Measurements from ENCODE around the gene PTPRD. TPM values are rescaled to one million over a fixed set of nuclear protein-coding genes. Genes with fewer than 3 reads are reported as not detected.

The PTPRD gene
- total RNA-seq, 2 donors from 2014 or later = 97.4 to 101 TPM

- Mint-ChIP-seq H3K27ac (no peak overlapping the region), H3K36me3 (ENCODE audit: low read depth) (no peaks in the 10 kb centered on the region), H3K4me3 (no peak overlapping the region), H3K9me3 (no peaks in the 10 kb centered on the region), H3K4me1 (peaks cover 6% of the 10 kb centered on the region), H3K27me3 (ENCODE audit: insufficient read depth) (no peaks in the 10 kb centered on the region)
- H3K9ac ChIP-seq (ENCODE audit: extremely low read depth, low read length, poor library complexity, severe bottlenecking) = no peak overlapping the region
- no peak overlapping the region for H3K4me3 ChIP-seq (ENCODE audit: low read length)
- peaks cover 2% of the 10 kb centered on the region for H3K4me1 ChIP-seq (ENCODE audit: control insufficient read depth, insufficient read depth, low read length)
- H3K27ac ChIP-seq (ENCODE audit: low read depth, low read length) = peak overlapping the region; percentile 47
- H3K36me3 ChIP-seq (ENCODE audit: control insufficient read depth, insufficient read depth, low read length) = peaks cover 4% of the 10 kb centered on the region
- no peaks in the 10 kb centered on the region for H3K27me3 ChIP-seq (ENCODE audit: control insufficient read depth, insufficient read depth, low read length, poor library complexity, severe bottlenecking)
- TF ChIP-seq, protein P1, sequence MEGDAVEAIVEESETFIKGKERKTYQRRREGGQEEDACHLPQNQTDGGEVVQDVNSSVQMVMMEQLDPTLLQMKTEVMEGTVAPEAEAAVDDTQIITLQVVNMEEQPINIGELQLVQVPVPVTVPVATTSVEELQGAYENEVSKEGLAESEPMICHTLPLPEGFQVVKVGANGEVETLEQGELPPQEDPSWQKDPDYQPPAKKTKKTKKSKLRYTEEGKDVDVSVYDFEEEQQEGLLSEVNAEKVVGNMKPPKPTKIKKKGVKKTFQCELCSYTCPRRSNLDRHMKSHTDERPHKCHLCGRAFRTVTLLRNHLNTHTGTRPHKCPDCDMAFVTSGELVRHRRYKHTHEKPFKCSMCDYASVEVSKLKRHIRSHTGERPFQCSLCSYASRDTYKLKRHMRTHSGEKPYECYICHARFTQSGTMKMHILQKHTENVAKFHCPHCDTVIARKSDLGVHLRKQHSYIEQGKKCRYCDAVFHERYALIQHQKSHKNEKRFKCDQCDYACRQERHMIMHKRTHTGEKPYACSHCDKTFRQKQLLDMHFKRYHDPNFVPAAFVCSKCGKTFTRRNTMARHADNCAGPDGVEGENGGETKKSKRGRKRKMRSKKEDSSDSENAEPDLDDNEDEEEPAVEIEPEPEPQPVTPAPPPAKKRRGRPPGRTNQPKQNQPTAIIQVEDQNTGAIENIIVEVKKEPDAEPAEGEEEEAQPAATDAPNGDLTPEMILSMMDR (conservative IDR thresholded peaks at IDR 0.05) = no peak
- DNase-seq = no peak
- no peaks in the 10 kb centered on the region for H3K9me3 ChIP-seq (ENCODE audit: control insufficient read depth, low read length)
These were observed 1813.2 kb downstream of the PTPRD start for GRCh38 chr9:8799615-8800014.

DNA sequence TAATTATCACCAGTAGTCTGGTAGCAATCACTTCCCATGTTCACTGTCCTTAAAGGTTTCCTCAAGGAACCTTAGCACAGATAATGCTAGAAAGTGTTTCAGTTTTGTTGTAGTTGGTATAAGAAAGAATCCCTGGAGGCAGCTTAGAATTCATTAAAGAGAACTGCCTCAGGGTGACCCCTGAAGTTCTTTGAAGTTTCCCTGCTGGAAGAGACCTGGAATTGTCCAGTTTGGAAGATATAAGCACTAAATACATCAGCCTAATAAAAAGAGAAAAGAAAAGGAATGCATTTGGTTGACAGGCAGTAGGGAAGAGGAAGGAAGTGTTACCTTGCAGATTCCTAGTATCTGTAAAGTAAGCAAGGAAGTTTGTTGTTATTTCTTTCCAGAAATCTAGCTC lies 1813.6 kb downstream of the PTPRD start:
- no peaks in the 10 kb centered on the region for H3K27me3 Mint-ChIP-seq (ENCODE audit: insufficient read depth)

GRCh38 chr9:8784838-8785237 lies 1828.0 kb downstream of the PTPRD start:
- H3K9ac ChIP-seq (ENCODE audit: extremely low read depth, low read length, poor library complexity, severe bottlenecking) = no peak overlapping the region
- WGBS, 2 experiments (ENCODE audit: insufficient coverage in 1 of 2, insufficient read length in 1 of 2) = 84 to 100% methylated on average over 1 to 2 of the region's 2 CpGs
- peaks cover 13% of the 10 kb centered on the region for H3K4me1 ChIP-seq (ENCODE audit: control insufficient read depth, insufficient read depth, low read length)
- Mint-ChIP-seq H3K27me3 (ENCODE audit: insufficient read depth) (no peaks in the 10 kb centered on the region), H3K36me3 (ENCODE audit: low read depth) (peaks cover 2% of the 10 kb centered on the region), H3K9me3 (no peaks in the 10 kb centered on the region), H3K27ac (no peak overlapping the region), H3K4me3 (no peak overlapping the region), H3K4me1 (peaks cover 33% of the 10 kb centered on the region)
- H3K27me3 ChIP-seq (ENCODE audit: control insufficient read depth, insufficient read depth, low read length, poor library complexity, severe bottlenecking) = no peaks in the 10 kb centered on the region
- TF ChIP-seq, protein P1 (conservative IDR thresholded peaks at IDR 0.05) = no peak
- H3K9me3 ChIP-seq (ENCODE audit: control insufficient read depth, low read length) = no peaks in the 10 kb centered on the region
- DNase-seq = no peak
- no peak overlapping the region for H3K4me3 ChIP-seq (ENCODE audit: low read length)
- peak overlapping the region; percentile 7 for H3K27ac ChIP-seq (ENCODE audit: low read depth, low read length)
- no peaks in the 10 kb centered on the region for H3K36me3 ChIP-seq (ENCODE audit: control insufficient read depth, insufficient read depth, low read length)

More for the DNA sequence above, 1813.6 kb downstream of the PTPRD start:
- Histone ChIP-seq H3K9me3 (ENCODE audit: control insufficient read depth, low read length) (no peaks in the 10 kb centered on the region), H3K4me3 (ENCODE audit: low read length) (no peak overlapping the region), H3K9ac (ENCODE audit: extremely low read depth, low read length, poor library complexity, severe bottlenecking) (no peak overlapping the region), H3K4me1 (ENCODE audit: control insufficient read depth, insufficient read depth, low read length) (peaks cover 2% of the 10 kb centered on the region), H3K27me3 (ENCODE audit: control insufficient read depth, insufficient read depth, low read length, poor library complexity, severe bottlenecking) (no peaks in the 10 kb centered on the region), H3K27ac (ENCODE audit: low read depth, low read length) (peak overlapping the region; percentile 47), H3K36me3 (ENCODE audit: control insufficient read depth, insufficient read depth, low read length) (peaks cover 4% of the 10 kb centered on the region)
- Mint-ChIP-seq H3K9me3 (no peaks in the 10 kb centered on the region), H3K4me1 (peaks cover 6% of the 10 kb centered on the region), H3K4me3 (no peak overlapping the region), H3K36me3 (ENCODE audit: low read depth) (no peaks in the 10 kb centered on the region), H3K27ac (no peak overlapping the region)
- DNase-seq = no peak
- TF ChIP-seq, protein P1 (conservative IDR thresholded peaks at IDR 0.05) = no peak

Data from endodermal cell (in vitro differentiated cells).